MCF 10A (cell line): ENCODE results near the gene ANXA9. TPM values are rescaled to one million over a fixed set of nuclear protein-coding genes. Genes with fewer than 3 reads are reported as not detected.

Experiments
- BruUV-seq: library from RNA; stranded (reverse); fragments of 400-500 nt; replicated peaks from 2 replicates; lab custom pipeline; 2021; lab: Mats Ljungman, UMichigan
- CTCF ChIA-PET: fragments of 300-600 bp; sonication (Branson Sonifier 250); formaldehyde crosslinking; extraction: SDS; loops from one replicate; lab custom pipeline; 2021; ENCODE audit warnings: antibody characterized with exemption, inconsistent platforms; lab: Yijun Ruan, JAX
- POLR2A ChIA-PET: fragments of 300-600, 350-650 bp; sonication (Branson Sonifier 250); formaldehyde crosslinking; extraction: SDS; loops from one replicate; lab custom pipeline; 2020; ENCODE audit warnings: antibody characterized with exemption, inconsistent platforms; lab: Yijun Ruan, JAX
- DNase-seq: peaks from one replicate; pipeline ENCODE4 v3.0.0-alpha.2; 2018; ENCODE audit not compliant: unreplicated experiment
- H3K27ac Mint-ChIP-seq: one replicate; pipeline ENCODE4 v1.8.0; 2022; ENCODE audit warnings: mild to moderate bottlenecking, low read depth, mixed read lengths; ENCODE audit not compliant: unreplicated experiment
- H3K27me3 Mint-ChIP-seq: one replicate; pipeline ENCODE4 v1.8.0; 2022; ENCODE audit warnings: mixed read lengths; ENCODE audit not compliant: insufficient read depth, unreplicated experiment
- H3K36me3 Mint-ChIP-seq: one replicate; pipeline ENCODE4 v1.8.0; 2022; ENCODE audit warnings: mild to moderate bottlenecking, moderate library complexity, mixed read lengths; ENCODE audit not compliant: insufficient read depth, unreplicated experiment
- H3K4me1 Mint-ChIP-seq: one replicate; pipeline ENCODE4 v1.8.0; 2022; ENCODE audit warnings: mixed read lengths; ENCODE audit not compliant: insufficient read depth, unreplicated experiment
- H3K4me3 Mint-ChIP-seq: one replicate; pipeline ENCODE4 v1.8.0; 2022; ENCODE audit warnings: mild to moderate bottlenecking, moderate library complexity, mixed read lengths; ENCODE audit not compliant: unreplicated experiment
- H3K9me3 Mint-ChIP-seq: one replicate; pipeline ENCODE4 v1.8.0; 2022; ENCODE audit warnings: mixed read lengths; ENCODE audit not compliant: unreplicated experiment
- intact Hi-C: fragments of 100-400 bp; cut with micrococcal nuclease; formaldehyde crosslinking; loops from 2 replicates; pipeline ENCODE4 v1.14.1; 2022
- total RNA-seq: library from RNA; stranded (reverse); gene quantifications from 2 replicates; pipeline ENCODE4 v1.2.3, GENCODE V29; 2022
- TF ChIP-seq, protein P1 (sequence below): fragments of 200-600 bp; IDR thresholded peaks from one replicate; pipeline ENCODE4 v1.8.0; 2022; ENCODE audit warnings: antibody characterized with exemption, mild to moderate bottlenecking; ENCODE audit not compliant: unreplicated experiment

ANXA9 gene
- total RNA-seq, 1 experiment from 2014 or later: 0.37 TPM

DNA sequence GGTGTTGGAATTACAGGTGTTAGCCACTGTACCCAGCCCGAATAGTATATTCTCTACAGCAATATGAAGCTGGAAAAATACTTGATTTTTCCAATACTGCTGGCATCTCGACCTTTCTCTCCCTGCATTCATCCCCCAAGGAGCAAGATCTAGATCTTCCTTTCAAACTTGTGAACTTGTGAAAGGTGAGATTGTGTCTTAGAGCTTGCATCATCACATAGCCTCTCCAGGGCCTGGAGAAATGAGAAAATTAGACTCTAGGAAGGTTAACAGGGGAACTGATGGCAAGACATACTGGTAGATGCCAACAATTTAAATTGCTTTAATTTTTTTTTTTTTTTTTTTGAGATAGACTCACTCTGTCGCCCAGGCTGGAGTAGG lies 28.2 kb downstream of the ANXA9 start:
- ChIA-PET CTCF (interaction anchor here (0.6 to 1.6 kb wide), 6 partner anchors 14 to 391 kb away, joined by 3 to 9 read pairs (median 4); no protein-coding TSS in a partner anchor), POLR2A (interaction anchor here (0.6 to 2.9 kb wide), 3 partner anchors 24 to 504 kb away, joined by 3 to 16 read pairs (median 4); partner anchors contain the start of genes CDC42SE1 and MLLT11)
- H3K4me3 Mint-ChIP-seq: no peak overlapping the region
- DNase-seq: no peak
- no peak overlapping the region for H3K27ac Mint-ChIP-seq
- peaks cover 25% of the 10 kb centered on the region for H3K36me3 Mint-ChIP-seq
- no TSS peak for BruUV-seq
- intact Hi-C loops: no loop called here
- H3K27me3 Mint-ChIP-seq: no peaks in the 10 kb centered on the region
- peaks cover 33% of the 10 kb centered on the region for H3K4me1 Mint-ChIP-seq
- no peaks in the 10 kb centered on the region for H3K9me3 Mint-ChIP-seq
- TF ChIP-seq, protein P1, sequence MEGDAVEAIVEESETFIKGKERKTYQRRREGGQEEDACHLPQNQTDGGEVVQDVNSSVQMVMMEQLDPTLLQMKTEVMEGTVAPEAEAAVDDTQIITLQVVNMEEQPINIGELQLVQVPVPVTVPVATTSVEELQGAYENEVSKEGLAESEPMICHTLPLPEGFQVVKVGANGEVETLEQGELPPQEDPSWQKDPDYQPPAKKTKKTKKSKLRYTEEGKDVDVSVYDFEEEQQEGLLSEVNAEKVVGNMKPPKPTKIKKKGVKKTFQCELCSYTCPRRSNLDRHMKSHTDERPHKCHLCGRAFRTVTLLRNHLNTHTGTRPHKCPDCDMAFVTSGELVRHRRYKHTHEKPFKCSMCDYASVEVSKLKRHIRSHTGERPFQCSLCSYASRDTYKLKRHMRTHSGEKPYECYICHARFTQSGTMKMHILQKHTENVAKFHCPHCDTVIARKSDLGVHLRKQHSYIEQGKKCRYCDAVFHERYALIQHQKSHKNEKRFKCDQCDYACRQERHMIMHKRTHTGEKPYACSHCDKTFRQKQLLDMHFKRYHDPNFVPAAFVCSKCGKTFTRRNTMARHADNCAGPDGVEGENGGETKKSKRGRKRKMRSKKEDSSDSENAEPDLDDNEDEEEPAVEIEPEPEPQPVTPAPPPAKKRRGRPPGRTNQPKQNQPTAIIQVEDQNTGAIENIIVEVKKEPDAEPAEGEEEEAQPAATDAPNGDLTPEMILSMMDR: no peak

DNA sequence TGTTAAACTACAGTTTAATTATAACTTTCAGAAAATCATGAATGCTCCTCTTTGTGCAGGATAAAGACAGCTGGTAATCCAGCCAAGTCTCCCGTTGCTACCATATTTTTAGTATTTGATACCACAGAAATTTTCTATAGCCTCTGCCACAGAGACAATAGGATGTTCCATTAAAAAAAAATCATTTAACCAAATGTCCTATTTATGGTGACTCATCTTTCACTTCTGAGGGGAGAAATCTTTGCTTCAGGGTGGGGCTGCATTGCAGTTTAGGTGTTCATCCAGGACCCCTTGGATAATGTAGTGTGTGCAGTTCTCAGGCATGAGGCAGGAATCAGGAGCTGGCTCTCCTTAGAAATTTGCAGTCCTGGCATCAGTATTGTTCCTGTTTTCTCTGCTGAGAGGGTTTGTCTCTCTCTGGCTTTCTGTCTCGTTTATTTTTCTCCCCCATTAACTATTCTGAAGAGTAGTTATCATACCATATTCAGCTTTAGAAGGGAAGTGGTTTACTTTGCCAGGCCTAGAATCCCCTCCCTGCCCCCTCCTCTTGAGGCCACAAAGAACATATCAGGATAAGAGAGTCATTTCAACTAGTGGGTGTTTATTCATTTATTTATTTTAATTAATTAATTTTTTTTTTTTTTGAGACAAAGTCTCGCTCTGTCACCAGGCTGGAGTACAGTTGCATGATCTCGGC lies 29.2 kb downstream of the ANXA9 start:
- Mint-ChIP-seq H3K27me3 (no peaks in the 10 kb centered on the region), H3K4me3 (no peak overlapping the region), H3K4me1 (peaks cover 23% of the 10 kb centered on the region), H3K9me3 (no peaks in the 10 kb centered on the region), H3K36me3 (peaks cover 28% of the 10 kb centered on the region), H3K27ac (peak overlapping the region; percentile 39)
- ChIA-PET POLR2A (interaction anchor here (0.6 to 0.7 kb wide), 2 partner anchors 21 to 154 kb away, joined by 4 to 6 read pairs; no protein-coding TSS in a partner anchor), CTCF (interaction anchor here (0.8 to 1.6 kb wide), 4 partner anchors 12 to 16 kb away, joined by 3 to 9 read pairs (median 5); no protein-coding TSS in a partner anchor)
- intact Hi-C loops: no loop called here
- no TSS peak for BruUV-seq
- no peak for DNase-seq
- TF ChIP-seq, protein P1: no peak

DNA sequence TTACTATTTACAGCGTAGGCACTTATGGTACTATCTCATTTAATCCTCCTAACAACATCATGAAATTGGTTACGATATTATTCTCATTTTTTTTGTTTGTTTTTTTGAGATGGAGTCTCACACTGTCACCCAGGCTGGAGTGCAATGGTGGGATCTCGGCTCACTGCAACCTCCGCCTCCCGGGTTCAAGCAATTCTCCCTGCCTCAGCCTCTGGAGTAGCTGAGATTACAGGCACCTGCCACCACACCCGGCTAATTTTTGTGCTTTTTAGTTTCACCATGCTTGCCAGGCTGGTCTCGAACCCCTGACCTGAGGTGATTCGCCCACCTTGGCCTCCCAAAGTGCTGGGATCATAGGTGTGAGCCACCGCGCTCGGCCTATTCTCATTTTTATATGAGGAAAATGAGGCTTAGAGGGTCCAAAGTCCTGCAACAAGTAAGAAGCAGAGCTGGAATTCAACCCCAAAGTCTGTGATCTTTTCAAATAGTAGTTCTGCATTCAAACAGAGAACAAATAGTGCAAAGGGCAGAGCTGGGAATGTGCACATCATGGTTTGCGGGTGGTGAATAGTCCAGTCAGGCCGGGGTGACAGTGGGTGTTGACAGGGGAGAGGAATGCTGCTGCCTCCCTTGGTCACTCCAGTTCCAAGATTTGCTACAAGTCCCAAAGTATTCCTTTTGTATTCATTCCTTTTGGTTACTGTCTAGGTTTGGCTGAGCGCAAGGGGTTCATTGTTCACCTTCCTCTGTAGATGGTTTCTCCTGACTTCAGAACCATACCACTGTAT lies 30.8 kb downstream of the ANXA9 start:
- Mint-ChIP-seq H3K4me1 (peaks cover 9% of the 10 kb centered on the region), H3K27ac (no peak overlapping the region), H3K4me3 (no peak overlapping the region), H3K27me3 (no peaks in the 10 kb centered on the region), H3K9me3 (no peaks in the 10 kb centered on the region), H3K36me3 (peaks cover 26% of the 10 kb centered on the region)
- TF ChIP-seq, protein P1: no peak
- POLR2A ChIA-PET: interaction anchor here (1.0 to 1.2 kb wide), 2 partner anchors 35 to 384 kb away, joined by 3 read pairs; partner anchors contain the start of gene C1orf56
- intact Hi-C loops: no loop called here
- CTCF ChIA-PET: interaction anchor here (0.6 to 1.3 kb wide), 4 partner anchors 13 to 283 kb away, joined by 3 to 6 read pairs (median 4); no protein-coding TSS in a partner anchor
- no peak for DNase-seq
- BruUV-seq: no TSS peak

DNA sequence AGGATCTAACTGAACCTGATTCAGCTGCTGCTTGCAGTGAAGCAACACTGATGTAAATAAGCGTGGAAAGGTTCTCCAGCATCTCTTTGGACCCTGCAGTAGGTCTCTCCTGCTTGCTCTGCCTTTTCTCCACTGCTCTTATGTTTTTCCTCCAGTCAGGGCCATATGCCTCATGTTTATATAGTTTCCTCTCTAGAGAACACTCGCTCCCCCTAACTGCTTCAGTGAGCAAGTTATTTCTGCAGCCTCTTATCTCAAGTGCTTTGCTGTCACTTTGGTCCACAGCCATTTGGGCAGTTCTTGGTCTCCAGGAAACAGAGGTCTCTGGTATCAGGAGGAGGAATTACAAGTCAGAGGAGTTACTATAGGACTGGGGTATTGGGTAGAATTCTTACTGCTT lies 31.4 kb downstream of the ANXA9 start:
- no peaks in the 10 kb centered on the region for H3K9me3 Mint-ChIP-seq
- BruUV-seq: no TSS peak
- H3K27me3 Mint-ChIP-seq: no peaks in the 10 kb centered on the region
- DNase-seq: no peak
- ChIA-PET POLR2A (no interaction called here), CTCF (interaction anchor here (0.6 kb wide), 1 partner anchor 51 kb away, joined by 3 read pairs; no protein-coding TSS in a partner anchor)
- intact Hi-C loops: no loop called here
- H3K27ac Mint-ChIP-seq: no peak overlapping the region
- TF ChIP-seq, protein P1: no peak
- H3K4me3 Mint-ChIP-seq: no peak overlapping the region
- H3K4me1 Mint-ChIP-seq: peaks cover 7% of the 10 kb centered on the region
- peaks cover 32% of the 10 kb centered on the region for H3K36me3 Mint-ChIP-seq
